ENCODE results near the gene CLIP3.
A peak's percentile ranks its signal among the peaks of the same experiment; 100 is the strongest.
"Not testable (repeated sequence)": the region's sequence is repeated elsewhere in the genome, so short reads cannot be mapped to it uniquely, and the experiment has no call there.

The CLIP3 gene

DNA sequence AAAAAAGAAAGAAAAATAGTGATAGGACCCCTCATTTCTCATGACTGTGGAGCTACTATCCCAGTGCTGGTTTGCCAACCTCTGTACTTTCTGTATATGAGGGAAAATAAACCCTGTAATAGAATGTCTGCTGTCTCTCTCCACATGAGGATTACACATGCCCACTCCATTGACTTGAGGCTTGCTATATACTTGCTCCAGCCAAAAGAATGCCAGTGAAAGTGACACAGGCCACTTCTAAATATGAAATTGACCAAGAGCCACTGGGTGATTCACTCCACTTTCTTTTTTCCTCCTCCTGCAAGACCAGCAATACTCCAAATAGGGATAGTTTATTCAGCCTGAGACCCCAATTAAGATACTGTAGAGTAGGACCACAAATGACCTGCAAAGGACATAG lies 15.2 kb upstream of the CLIP3 start:
- DNase-seq: no peak

DNA sequence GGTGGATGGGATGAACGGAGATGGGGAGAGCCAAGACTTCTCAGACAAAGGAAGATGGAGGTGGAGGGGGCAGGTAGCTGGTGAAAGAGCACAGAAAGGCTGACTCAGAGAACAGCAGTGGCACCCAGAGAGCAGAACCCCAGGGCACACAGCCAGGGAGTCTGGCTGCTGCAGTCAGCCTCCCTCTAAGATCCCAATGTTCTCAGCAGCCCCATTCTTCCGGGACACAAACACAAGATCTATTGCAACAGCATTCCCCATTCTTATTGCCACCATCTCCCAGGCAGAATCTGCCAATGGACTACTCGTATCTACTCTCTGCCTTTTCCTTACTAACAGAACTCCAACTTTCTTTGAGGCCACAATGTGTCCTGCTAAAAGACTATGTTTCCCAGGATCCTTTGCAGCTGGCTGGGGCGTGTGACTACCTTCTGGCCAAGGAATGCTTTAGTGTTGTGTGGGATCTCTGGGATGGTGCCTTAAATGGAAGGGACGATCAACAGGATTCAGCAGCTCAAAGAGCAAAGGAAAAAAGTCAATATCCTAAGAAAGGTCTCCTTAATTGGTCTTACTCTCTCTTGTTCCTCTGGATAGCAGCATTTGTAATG lies 13.9 kb upstream of the CLIP3 start:
- no peak for DNase-seq

DNA sequence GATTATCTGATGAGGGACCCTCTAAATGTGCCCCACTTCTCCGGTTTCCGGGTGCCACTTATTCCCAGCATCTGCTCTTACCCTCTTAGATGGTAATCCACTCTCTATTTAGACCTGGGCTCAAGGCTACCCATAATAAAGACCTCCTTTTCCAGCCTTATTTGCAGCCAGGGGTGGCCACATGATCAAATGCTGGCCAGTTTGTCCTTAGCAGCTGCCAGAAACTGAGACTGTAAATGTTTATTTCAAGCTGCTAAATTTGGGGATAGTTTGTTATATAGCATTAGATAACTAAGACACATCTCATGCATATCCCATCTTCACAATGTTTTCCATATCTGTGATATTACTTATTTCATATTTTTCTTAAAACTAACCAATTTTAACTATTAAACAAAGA lies 11.3 kb upstream of the CLIP3 start:
- DNase-seq: no peak

DNA sequence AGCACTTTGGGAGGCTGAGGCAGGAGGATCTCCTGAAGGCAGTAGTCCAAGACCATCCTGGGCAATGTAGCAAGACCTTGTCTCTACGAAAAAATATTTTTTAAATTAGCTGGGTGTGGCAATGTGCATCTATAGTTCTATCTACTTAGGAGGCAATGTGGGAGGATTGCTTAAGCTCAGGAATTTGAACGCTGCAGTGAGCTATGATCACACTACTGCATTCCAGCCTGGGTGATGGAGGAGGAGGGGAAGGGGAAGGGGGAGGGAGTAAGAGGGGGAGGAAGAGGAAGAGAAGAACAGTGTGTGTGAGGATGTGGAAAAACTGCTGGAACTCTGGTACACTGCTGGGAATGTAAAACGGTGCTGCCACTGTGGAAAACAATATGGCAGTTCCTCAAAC lies 9.2 kb upstream of the CLIP3 start:
- no peak for DNase-seq

DNA sequence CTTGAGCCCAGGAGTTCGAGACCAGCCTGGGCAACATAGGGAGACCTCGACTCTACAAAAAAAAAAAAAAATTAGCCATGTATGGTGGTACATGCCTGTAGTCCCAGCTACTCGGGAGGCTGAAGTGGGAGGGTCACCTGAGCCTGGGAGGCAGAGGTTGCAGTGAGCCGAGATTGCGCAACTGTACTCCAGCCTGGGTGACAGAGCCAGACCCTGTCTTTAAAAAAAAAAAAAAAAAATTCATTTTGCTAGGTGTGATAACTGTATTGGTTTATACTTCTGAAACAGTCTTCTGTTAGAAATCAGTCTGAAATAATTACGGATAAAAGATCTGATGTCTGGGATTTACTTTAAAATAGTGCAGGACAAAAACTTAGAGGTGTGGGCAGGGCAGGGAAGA lies 8.4 kb upstream of the CLIP3 start:
- DNase-seq: not testable (repeated sequence)

DNA sequence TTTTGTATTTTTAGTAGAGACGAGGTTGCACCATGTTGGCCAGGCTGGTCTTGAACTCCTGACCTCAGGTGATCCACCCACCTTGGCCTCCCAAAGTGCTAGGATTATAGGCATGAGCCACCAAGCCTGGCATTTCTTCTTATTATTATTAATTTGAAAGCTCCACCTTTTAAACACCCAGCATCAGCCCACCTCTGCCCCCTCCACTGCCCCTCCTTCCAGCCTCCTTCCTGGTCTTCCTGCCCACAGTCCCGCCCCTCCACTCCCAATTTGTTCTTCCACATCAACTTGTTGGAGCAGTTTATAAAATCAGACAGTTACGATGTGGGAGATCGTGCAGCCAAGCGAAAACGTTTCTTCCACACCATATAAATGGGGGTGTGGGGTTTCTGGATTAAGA lies 7.8 kb upstream of the CLIP3 start:
- DNase-seq: no peak

DNA sequence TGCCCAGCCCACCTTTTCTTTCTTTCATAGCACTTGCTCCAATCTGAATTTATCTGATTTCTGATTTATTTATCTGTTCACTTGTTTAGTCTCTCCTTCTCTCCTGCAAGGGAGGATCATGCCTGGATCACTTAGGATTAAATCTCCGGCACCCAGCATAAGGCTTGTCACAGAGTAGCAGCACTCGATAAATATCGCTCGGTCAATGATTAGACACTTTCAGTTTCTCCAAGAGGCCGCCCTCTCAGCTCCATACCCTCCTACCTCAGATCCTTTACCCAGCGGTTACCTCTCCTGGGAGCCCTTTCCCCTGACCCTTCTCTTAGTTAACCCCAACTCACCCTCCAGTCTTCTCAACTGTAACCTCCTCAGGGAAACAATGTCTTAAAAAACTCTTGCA lies 1.4 kb downstream of the CLIP3 start:
- no peak for DNase-seq

DNA sequence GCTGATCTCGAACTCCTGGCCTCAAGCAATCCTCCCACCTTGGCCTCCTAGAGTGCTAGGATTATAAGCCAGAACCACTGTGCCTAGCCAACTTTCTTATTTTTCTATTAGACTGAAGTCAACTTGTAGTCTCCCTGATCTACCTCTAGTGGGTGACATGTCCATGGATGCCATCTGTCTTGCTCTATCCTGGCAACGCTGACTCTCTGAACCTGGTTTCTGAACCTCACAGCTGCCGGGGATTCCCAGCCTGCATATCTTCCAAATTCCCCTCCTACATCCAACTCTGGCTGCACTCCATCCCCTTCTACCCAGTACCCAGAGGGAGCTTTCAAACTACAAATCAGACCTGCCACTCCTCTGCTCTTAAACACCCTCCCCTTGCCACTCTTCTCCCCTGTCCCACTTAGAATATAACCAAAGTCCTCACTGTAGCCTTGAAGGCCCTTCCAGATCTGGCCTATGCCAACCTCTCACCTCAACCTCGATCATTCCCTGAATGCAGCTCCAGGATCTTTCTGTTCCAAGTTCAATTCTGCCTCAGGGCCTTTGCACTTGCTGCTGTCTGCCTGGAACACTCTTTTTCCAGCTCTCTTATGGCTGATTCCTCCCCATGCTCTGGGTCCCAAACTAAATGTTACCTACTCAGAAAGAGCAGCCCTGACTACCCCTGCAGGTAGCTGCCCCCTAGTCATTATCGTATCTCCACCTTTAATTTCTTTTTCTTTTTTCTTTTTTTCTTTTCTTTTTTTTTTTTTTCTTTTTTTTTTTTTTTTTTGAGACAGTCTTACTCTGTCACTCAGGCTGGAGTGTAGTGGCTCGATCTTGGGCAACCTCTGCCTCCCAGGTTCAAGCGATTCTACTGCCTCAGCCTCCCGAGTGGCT lies 2.2 kb downstream of the CLIP3 start:
- no peak for DNase-seq

DNA sequence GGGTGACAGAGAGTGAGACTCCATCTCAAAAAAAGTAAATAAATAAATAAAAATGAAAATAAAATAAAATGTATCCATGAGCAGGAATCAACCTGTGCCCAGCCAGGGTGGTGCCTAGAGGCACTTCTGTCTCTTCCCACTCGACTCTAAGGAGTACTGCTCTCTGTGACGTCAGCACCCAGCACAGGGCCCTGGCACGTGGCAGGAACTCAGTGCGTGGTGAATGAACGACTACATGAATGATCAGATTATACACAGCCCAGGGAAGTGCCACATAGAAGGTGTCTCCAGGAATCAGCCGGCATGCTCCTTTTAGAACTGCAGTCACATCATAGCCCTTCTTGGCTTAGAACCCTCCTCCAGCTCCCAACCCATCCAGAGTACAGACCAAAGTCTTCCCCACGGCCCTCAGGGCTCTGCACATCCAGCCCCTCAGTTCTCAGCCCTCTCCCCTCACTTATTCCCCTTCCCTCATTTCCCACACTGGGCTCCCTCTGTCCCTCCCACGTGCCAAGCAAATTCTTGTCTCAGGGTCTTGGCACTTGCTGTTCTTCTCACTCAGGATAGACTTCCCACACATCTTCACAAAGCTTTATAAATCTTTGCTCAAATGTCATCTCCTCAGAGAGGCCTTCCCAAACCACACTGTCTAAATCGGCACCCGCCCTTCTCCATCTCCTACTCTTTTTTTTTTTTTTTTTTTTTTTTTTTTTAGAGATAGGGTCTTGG lies 4.2 kb downstream of the CLIP3 start:
- no peak for DNase-seq

DNA sequence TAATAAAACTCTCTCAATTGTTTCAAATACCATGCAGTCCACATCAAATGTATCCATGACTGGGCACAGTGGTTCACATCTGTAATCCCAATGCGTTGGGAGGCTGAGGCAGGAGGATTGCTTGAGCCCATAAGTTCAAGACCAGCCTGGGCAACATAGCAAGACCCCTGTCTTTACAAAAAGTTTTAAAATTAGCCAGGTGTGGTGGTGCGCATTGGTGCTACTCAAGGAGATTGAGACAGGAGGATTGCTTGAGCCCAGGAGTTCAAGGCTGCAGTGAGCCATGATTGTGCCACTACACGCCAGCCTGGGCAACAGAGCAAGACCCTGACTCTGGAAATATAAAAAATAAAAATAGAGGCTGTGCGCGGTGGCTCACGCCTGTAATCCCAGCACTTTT lies 5.0 kb downstream of the CLIP3 start:
- no peak for DNase-seq

DNA sequence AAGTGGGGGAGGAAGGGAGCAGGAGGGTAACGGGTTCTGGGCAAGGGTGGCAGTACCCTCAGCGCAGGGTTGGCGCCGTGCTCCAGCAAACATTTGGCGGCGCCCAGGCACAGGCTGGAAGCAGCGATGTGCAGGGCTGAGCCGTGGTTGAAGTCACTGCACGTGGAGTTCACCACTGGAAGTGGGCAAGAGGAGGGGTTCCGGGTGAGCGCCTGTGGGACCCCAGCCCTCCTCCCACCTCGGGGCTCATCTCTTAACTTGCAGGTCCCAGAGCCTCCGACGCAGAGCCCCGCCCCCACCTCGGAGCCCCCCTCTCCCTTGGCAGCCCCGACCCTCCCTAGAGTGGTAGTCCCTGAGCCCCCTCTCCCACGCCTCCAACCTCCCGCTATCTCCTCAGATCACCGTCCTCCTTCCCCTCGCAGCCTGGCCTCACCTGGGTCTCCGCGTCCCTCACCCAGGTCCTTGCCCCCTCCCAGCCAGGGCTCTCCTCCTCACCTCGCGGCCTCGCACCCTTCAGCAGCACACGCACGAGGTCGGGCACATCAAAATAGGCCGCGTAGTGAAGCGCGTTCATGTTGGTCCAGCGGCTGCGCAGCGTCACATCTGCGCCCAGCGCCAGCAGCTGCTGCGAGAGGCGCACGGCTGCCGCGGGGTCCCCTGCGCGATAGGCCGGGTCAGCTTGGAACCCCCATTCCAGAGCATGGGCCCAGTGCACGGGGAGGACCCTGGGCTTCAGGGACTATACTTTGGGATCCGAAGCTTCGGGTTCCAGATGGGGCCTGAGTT lies 6.4 kb downstream of the CLIP3 start:
- DNase-seq: no peak

DNA sequence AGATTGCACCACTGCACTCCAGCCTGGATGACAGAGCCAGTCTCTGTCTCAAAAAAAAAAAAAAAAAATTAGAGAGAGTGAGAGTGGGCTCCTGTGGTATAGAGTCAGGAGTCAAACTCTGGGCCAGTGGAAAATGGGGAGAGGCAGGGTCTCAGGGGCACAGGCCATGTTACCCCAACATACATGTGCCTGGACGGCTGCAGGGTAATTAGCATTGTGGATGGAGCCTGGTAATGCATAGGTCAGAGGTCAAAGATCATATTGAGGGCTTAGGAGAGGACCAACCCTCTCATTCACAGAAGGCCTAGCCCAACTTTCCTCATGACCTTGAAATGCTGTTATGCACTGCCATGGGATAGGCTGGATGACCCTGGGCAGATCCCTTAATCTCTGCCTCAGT lies 7.1 kb downstream of the CLIP3 start:
- no peak for DNase-seq

DNA sequence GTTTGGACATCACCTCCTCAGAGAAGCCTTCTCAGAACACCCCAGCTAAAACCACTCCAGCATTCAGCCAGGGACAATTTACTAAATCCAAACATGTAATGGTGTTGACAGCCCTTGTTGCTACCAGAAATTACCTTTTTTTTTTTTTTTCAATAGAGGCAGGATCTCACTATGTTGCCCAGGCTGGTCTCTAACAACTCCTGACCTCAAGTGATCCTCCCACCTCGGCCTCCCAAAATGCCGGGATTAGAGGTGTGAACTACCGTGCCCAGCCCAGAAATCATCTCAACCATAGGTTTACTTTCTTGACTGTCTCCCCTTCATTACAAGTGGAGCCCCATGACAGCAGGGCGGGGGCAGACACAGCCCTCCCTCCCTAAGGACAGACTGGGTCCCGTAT lies 9.2 kb downstream of the CLIP3 start:
- no peak for DNase-seq

DNA sequence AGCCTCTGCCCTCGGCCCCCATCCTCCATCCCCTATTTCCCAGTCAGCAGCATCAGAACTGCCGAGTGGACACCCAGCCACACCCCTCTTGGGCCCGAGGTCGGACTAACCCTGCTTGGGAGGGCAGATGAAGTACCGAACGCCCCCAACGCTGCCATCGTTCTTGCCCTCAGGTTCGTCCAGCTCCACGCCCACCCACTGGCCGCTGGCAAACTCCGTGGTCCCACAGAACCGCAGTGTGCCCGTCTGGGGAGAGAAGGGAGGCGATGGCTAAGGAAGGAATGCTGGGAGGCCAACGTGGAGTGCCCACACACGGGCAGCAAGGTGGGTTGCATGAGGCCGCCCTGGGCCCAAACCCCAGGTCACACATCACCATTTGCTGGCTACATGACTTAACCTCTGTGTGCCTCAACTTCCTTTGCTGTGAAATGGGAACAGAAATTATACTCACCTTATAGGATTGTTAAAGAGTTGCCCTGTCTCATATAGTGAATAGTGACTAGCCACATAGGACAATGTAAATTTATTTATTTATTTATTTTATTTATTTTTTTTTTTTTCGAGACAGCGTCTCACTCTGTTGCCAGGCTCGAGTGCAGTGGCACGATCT lies 13.5 kb downstream of the CLIP3 start:
- DNase-seq: no peak

DNA sequence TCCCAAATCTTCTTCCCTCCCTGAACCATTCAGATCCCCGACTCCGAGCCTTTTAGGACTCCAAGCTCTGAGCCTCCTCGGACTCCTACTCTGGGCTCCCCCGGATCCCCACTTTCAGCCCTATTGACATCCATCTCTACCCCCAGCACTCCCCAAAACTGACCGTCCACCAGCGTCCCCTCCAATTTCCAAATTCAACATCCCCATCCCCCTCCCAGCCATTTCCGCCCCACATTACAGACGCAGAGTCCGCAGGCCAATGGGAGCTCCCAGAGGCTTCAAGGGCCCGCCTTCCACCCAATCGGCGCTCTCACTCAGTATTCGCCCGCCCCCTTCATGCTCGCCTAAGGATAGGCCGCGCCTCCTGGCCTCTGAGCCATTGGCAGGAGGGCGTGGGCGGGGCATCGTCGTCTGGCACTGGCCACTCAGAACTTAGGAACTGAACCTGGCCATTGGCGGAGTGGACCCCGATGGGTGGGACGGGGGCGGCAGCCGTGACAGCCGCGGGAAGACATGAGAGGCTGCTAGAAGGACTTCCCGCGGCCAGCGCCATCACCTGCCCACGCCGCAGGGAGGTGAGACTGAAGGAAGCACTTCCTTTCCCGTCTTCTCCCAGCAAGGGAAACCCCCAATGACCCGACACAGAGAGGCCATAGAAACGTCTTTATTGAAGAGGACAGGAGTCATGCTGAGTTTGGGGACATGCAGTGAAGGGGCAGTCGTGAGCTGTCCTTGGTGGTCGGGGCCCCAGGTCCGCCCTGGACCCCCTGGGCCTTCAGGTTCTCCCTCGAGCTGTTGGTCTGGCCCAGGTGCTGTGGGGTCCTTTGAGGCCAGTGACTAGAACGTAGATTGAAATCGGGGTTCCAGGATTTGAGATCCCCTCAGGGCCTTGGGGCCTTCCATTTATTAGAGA lies 18.4 kb downstream of the CLIP3 start, which contains the start of gene ALKBH6:
Gene ALKBH6, minus strand, starts transcription at position 202 of the 913 bp plus-strand sequence. CDS start 816 bp downstream, outside the sequence.
- DNase-seq: peak; percentile 99

DNA sequence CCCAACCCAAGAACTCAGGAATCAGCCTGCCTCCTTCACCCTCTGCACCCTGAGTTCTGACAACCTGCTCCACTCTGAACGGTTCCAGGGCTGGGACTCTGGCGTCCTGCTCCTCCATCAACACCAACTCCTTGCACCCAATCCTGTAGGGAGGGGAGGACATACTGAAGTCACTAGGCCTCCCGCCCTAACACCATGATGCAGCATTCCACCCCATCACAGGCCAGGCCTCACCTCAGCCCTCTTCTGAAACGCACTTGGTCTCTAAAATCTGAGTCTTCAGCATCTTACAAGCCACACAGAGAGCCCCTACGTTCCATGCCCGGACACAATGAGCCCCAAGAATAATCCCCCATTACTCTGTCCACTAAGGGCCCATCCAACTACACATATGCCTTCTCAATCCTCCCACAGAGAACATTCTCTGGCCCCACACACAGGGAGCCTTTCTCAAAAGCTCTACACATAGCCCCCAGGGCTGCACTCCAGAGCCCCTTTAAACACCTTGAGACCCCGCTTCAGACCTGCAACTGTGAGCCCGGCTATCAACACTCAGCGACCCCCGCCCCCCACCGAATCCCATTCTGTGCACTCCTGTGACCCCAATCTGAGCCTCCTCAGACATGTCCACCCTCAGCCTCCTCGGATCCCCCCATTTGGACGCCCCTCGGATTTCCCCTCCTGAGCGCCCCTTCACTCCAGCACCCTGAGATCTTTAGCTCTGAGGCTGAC lies 19.2 kb downstream of the CLIP3 start:
- no peak for DNase-seq

DNA sequence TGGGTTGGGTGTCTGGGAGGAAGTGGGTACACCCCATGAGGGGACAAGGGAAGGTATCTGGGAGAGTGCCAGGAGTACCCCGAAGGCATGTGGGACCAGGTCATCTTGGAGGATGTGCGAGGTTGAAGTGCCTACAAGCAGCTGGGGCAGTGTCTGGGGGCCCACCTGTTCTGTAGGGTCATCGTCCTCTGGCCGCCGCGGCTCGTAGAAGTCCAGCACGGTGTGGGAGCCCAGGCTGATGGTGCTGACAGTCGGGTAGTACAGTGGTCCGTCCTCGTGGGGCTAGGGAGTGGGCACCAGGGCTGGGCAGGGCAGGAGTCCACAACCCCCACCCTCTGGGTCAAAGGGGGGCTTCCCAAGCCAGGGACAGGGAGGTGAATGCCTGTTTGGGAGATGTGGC lies 22.3 kb downstream of the CLIP3 start:
- no peak for DNase-seq

DNA sequence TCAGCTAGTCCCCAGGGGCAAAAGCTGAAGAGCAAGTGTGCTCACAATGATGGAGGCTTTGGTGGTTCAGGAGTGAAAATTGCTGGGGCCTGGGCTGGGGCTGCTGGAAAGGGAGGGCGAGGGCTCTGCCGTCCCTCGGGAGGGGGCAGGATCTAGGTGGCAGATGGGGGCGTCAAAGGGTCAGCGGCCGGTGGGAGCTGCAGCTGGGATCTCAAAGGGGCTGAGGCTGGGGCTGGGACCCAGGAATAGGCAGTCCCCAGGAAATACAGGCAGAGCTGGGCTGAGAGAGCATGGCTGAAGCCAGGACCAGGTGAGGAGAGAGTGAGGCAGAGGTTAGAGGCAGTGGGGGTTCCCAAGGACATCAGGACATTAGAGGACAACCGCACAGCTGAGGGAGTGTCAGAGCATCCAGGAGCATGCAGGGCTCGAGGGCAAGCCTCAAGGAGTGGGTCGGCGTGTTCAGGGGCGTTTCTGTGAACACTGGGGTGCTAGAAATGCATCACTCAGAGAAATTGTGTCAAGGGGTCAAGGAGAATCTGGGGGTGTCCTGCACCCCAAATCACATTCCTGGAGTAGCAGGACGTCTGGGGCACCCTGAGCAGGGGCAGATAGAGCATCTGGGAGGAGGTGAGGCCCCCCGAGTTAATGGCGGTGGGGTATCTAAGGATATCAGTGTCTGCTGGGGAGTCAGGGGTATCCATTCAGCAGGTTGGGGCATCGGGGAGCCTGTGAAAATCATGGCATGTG lies 22.9 kb downstream of the CLIP3 start:
- DNase-seq: no peak

DNA sequence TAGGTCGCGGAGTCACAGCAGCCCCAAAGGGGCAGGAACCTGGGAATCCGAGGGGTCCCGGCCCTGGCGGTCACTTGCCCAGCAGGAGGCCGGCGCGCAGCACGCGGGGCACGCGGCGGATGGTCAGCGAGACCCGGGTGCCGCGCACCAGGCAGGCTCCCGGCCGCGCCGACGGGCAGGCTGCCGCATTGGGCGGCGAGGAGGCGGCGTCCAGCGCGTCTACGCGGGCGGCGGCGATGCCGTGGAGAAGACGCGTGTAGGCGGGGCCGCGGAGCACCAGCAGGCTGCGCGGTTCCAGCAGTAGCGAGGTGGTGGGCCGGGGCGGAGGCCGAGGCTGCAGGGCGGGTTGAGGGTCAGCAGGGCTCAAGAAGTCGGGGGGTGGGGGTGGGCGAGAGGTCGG lies 23.5 kb downstream of the CLIP3 start:
- peak; percentile 60 for DNase-seq
